Stimulated activated CD8-positive, alpha-beta memory T cell treated with anti-CD3 and anti-CD28 coated beads, Interleukin-15, amount 100 ng/mL, for 4 hours (primary cell): ENCODE results near the gene FLNB.
"Not testable (repeated sequence)": the region's sequence is repeated elsewhere in the genome, so short reads cannot be mapped to it uniquely, and the experiment has no call there.

ENCODE experiments used
- DNase-seq, 2 donors: peaks; one replicate each; pipeline ENCODE4 v3.0.0-alpha.2; 2020; ENCODE audit warnings: low read depth in 2 of 2

The FLNB gene

GRCh38 chr3:58032186-58032585 is 24.0 kb downstream of the FLNB start:
- no peak for DNase-seq

GRCh38 chr3:58034738-58035523 is 26.7 kb downstream of the FLNB start:
- DNase-seq = no peak

GRCh38 chr3:58035524-58036255 is 27.5 kb downstream of the FLNB start:
- DNase-seq = no peak

- no peak for DNase-seq
These were observed 28.2 kb downstream of the FLNB start for GRCh38 chr3:58036293-58037032.

- DNase-seq = no peak
These were observed 29.1 kb downstream of the FLNB start for GRCh38 chr3:58037141-58037910.

- no peak for DNase-seq
These were observed 30.6 kb downstream of the FLNB start for GRCh38 chr3:58038675-58039292.

- DNase-seq = no peak
These were observed 31.4 kb downstream of the FLNB start for GRCh38 chr3:58039601-58040000.

GRCh38 chr3:58041182-58041825 is 33.1 kb downstream of the FLNB start:
- no peak for DNase-seq

GRCh38 chr3:58041826-58042324 is 33.7 kb downstream of the FLNB start:
- DNase-seq = no peak

- DNase-seq = no peak
These were observed 34.9 kb downstream of the FLNB start for GRCh38 chr3:58042947-58043707.

GRCh38 chr3:58043933-58044332 is 35.7 kb downstream of the FLNB start:
- no peak for DNase-seq

- DNase-seq = no peak
These were observed 36.7 kb downstream of the FLNB start for GRCh38 chr3:58044691-58045483.

- DNase-seq = no peak
These were observed 39.6 kb downstream of the FLNB start for GRCh38 chr3:58047826-58048225.

GRCh38 chr3:58048301-58048700 is 40.1 kb downstream of the FLNB start:
- DNase-seq = no peak

- DNase-seq = no peak
These were observed 41.0 kb downstream of the FLNB start for GRCh38 chr3:58049143-58049785.

- no peak for DNase-seq
These were observed 43.0 kb downstream of the FLNB start for GRCh38 chr3:58051196-58051595.

GRCh38 chr3:58051658-58052261 is 43.5 kb downstream of the FLNB start:
- not testable (repeated sequence) for DNase-seq
